Activated CD4-positive, CD25-positive, alpha-beta regulatory T cell treated with anti-CD3 and anti-CD28 coated beads, Interleukin-2, amount 50 U/mL, for 16 hours (primary cell): Measurements from ENCODE around the gene DZIP1.
"Not testable (repeated sequence)": the region's sequence is repeated elsewhere in the genome, so short reads cannot be mapped to it uniquely, and the experiment has no call there.

Source experiments
- DNase-seq: peaks from one replicate; pipeline ENCODE4 v3.0.0-alpha.2; 2020; ENCODE audit warnings: low read depth, low spot score

Gene DZIP1

GRCh38 chr13:95604556-95604915 lies 40.0 kb downstream of the DZIP1 start:
- no peak for DNase-seq

GRCh38 chr13:95603887-95604555 lies 40.5 kb downstream of the DZIP1 start:
- no peak for DNase-seq

- DNase-seq, result no peak
These were observed 42.6 kb downstream of the DZIP1 start for GRCh38 chr13:95601906-95602305.

GRCh38 chr13:95601216-95601615 lies 43.3 kb downstream of the DZIP1 start:
- DNase-seq, result no peak

GRCh38 chr13:95596701-95597100 lies 47.8 kb downstream of the DZIP1 start:
- DNase-seq, result no peak

GRCh38 chr13:95593462-95593861 lies 51.0 kb downstream of the DZIP1 start:
- no peak for DNase-seq

GRCh38 chr13:95588721-95589120 lies 55.8 kb downstream of the DZIP1 start:
- no peak for DNase-seq

GRCh38 chr13:95588134-95588533 lies 56.4 kb downstream of the DZIP1 start:
- DNase-seq, result no peak

GRCh38 chr13:95585867-95586266 lies 58.6 kb downstream of the DZIP1 start:
- no peak for DNase-seq

- DNase-seq, result no peak
These were observed 65.2 kb downstream of the DZIP1 start for GRCh38 chr13:95579303-95579702.

- no peak for DNase-seq
These were observed 71.3 kb downstream of the DZIP1 start for GRCh38 chr13:95573221-95573620.

GRCh38 chr13:95571941-95572340 lies 72.6 kb downstream of the DZIP1 start:
- no peak for DNase-seq

- no peak for DNase-seq
These were observed 74.5 kb downstream of the DZIP1 start for GRCh38 chr13:95570016-95570415.

- no peak for DNase-seq
These were observed 76.4 kb downstream of the DZIP1 start for GRCh38 chr13:95568131-95568530.

GRCh38 chr13:95565758-95566157 lies 78.7 kb downstream of the DZIP1 start:
- not testable (repeated sequence) for DNase-seq

- DNase-seq, result no peak
These were observed 79.7 kb downstream of the DZIP1 start for GRCh38 chr13:95564733-95565291.

- no peak for DNase-seq
These were observed 80.4 kb downstream of the DZIP1 start for GRCh38 chr13:95564091-95564490.

- no peak for DNase-seq
These were observed 84.1 kb downstream of the DZIP1 start for GRCh38 chr13:95560387-95560786.

GRCh38 chr13:95559100-95559499 lies 85.4 kb downstream of the DZIP1 start:
- no peak for DNase-seq

GRCh38 chr13:95557013-95557412 lies 87.5 kb downstream of the DZIP1 start:
- no peak for DNase-seq

GRCh38 chr13:95553581-95554385 lies 90.7 kb downstream of the DZIP1 start:
- no peak for DNase-seq

- no peak for DNase-seq
These were observed 91.7 kb downstream of the DZIP1 start, which contains the start of gene CLDN10 for GRCh38 chr13:95552539-95553441. Gene CLDN10, plus strand, starts transcription at chr13:95552720. Its CDS starts 34 bp downstream, at chr13:95552754.
